ENCODE data around the gene PSMA1.
"Not testable (repeated sequence)": the region's sequence is repeated elsewhere in the genome, so short reads cannot be mapped to it uniquely, and the experiment has no call there.

The PSMA1 gene

GRCh38 chr11:14519917-14520746 is at the start of gene PSMA1:
Gene PSMA1, minus strand, starts transcription at chr11:14520386. Its CDS starts 87 bp downstream, at chr11:14520299.
- peak; percentile 99 for DNase-seq

GRCh38 chr11:14569516-14569915 is 49.3 kb upstream of the PSMA1 start:
- not testable (repeated sequence) for DNase-seq

- no peak for DNase-seq
These were observed 47.0 kb upstream of the PSMA1 start for GRCh38 chr11:14567064-14567651.

- no peak for DNase-seq
These were observed 46.3 kb upstream of the PSMA1 start for GRCh38 chr11:14566331-14567063.

- DNase-seq, result no peak
These were observed 45.7 kb upstream of the PSMA1 start for GRCh38 chr11:14565845-14566244.

- DNase-seq, result no peak
These were observed 35.6 kb upstream of the PSMA1 start for GRCh38 chr11:14555818-14556217.

- peak; percentile 77 for DNase-seq
These were observed 34.8 kb upstream of the PSMA1 start for GRCh38 chr11:14554959-14555358.

- DNase-seq, result no peak
These were observed 31.9 kb upstream of the PSMA1 start for GRCh38 chr11:14552089-14552488.

- no peak for DNase-seq
These were observed 31.2 kb upstream of the PSMA1 start for GRCh38 chr11:14551380-14551779.

GRCh38 chr11:14549891-14550290 is 29.7 kb upstream of the PSMA1 start:
- no peak for DNase-seq

GRCh38 chr11:14547440-14547839 is 27.3 kb upstream of the PSMA1 start:
- DNase-seq, result no peak

GRCh38 chr11:14546672-14547071 is 26.5 kb upstream of the PSMA1 start:
- peak; percentile 19 for DNase-seq

GRCh38 chr11:14544611-14545010 is 24.4 kb upstream of the PSMA1 start:
- DNase-seq, result peak; percentile 96

GRCh38 chr11:14543260-14543659 is 23.1 kb upstream of the PSMA1 start:
- DNase-seq, result peak; percentile 43

- DNase-seq, result peak; percentile 60
These were observed 22.1 kb upstream of the PSMA1 start for GRCh38 chr11:14542324-14542723.

GRCh38 chr11:14541192-14541947 is 21.2 kb upstream of the PSMA1 start:
- DNase-seq, result peak; percentile 88

- peak; percentile 71 for DNase-seq
These were observed 19.8 kb upstream of the PSMA1 start for GRCh38 chr11:14539982-14540421.

- DNase-seq, result no peak
These were observed 18.9 kb upstream of the PSMA1 start for GRCh38 chr11:14538926-14539554.

- DNase-seq, result no peak
These were observed 18.2 kb upstream of the PSMA1 start for GRCh38 chr11:14538271-14538925.

GRCh38 chr11:14537134-14537599 is 17.0 kb upstream of the PSMA1 start:
- peak; percentile 82 for DNase-seq

GRCh38 chr11:14535166-14535565 is 15.0 kb upstream of the PSMA1 start:
- DNase-seq, result peak; percentile 59

- no peak for DNase-seq
These were observed 9.8 kb upstream of the PSMA1 start for GRCh38 chr11:14529951-14530350.

Measured in inflammatory macrophage treated with lipopolysaccharide for 4 hours (primary cell).